ENCODE results near the gene COG4.

GRCh38 chr16:70432356-70432722 is 91.0 kb downstream of the COG4 start:
- TF ChIP-seq CTCF (IDR thresholded peaks at IDR 0.05; ENCODE audit: low read length) (no peak), EZH2phosphoT487 (IDR thresholded peaks at IDR 0.05; ENCODE audit: low read length) (no peak), EZH2 (optimal IDR thresholded peaks at IDR 0.05; ENCODE audit: low read depth, low read length) (no peak)
